Measurements from ENCODE around the gene ATXN7L1.

DNA sequence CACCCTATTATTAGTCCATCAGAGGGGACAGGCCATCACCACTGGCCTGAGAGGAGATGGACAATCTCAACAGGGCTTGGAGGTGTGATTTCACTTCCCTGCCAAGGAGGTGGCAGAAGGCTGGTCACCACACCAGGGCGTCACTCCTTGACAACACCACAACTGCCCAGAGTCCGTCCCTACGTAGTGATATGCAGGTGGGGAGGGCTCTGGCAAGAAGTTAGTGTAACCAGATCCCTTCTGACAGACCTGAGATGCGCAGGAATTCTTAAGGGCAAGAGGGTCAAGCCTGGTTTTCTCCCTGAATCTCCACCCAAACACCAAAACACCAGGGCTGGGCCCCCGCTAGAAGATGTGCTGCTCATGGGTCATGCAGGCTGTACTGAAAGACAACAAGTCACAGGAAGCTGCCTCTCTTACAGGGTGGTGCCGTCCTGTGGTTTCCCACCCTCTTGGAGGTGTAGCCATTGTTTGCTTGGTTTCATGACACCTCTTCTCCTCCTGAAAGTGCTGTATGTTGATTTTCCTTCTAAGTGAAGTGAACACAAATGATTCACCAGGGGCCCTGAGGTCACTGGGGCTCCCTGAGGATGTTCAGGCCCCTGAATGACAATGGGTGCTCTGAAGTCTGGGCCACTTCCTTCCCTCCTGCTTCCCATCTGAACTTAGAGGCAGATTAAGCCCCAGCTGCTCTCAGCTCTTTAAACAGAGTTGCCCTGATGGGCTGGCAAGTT lies 27.1 kb downstream of the ATXN7L1 start:
- TF ChIP-seq, protein P1, sequence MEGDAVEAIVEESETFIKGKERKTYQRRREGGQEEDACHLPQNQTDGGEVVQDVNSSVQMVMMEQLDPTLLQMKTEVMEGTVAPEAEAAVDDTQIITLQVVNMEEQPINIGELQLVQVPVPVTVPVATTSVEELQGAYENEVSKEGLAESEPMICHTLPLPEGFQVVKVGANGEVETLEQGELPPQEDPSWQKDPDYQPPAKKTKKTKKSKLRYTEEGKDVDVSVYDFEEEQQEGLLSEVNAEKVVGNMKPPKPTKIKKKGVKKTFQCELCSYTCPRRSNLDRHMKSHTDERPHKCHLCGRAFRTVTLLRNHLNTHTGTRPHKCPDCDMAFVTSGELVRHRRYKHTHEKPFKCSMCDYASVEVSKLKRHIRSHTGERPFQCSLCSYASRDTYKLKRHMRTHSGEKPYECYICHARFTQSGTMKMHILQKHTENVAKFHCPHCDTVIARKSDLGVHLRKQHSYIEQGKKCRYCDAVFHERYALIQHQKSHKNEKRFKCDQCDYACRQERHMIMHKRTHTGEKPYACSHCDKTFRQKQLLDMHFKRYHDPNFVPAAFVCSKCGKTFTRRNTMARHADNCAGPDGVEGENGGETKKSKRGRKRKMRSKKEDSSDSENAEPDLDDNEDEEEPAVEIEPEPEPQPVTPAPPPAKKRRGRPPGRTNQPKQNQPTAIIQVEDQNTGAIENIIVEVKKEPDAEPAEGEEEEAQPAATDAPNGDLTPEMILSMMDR (IDR thresholded peaks at IDR 0.05) = no peak
- TF ChIP-seq POLR2A (IDR thresholded peaks at IDR 0.05) = no peak
